Keratinocyte (primary cell): ENCODE data around the gene NXPE4. TPM values are rescaled to one million over a fixed set of nuclear protein-coding genes. Genes with fewer than 3 reads are reported as not detected.

Source experiments
- DNase-seq: peaks from one replicate; pipeline ENCODE4 v3.0.0-alpha.2; 2011; ENCODE audit warnings: low read depth, missing footprints, low spot score
- FAIRE-seq: peaks from 2 replicates; lab custom pipeline; 2011; peaks lifted over from hg19 to GRCh38; lab: Jason Lieb, UNC
- H2AFZ ChIP-seq: 2 replicates; pipeline ENCODE4 v1.6.0; 2012; ENCODE audit warnings: low read length, control low read depth, inconsistent platforms; ENCODE audit not compliant: control insufficient read depth
- H3K27ac ChIP-seq: 2 replicates; pipeline ENCODE4 v1.5.1; 2011; ENCODE audit warnings: low read length; ENCODE audit not compliant: control insufficient read depth, insufficient read depth
- H3K27me3 ChIP-seq: 3 replicates; pipeline ENCODE4 v1.6.0; 2011; ENCODE audit warnings: low read length; ENCODE audit not compliant: control insufficient read depth, insufficient read depth; ENCODE audit errors: extremely low read depth
- H3K36me3 ChIP-seq, 2 experiments: 2 replicates in 1 of 2; 3 replicates in 1 of 2; pipeline ENCODE4 v1.5.1; 2011; ENCODE audit warnings: low read length in 2 of 2, mild to moderate bottlenecking in 1 of 2; ENCODE audit not compliant: control insufficient read depth in 2 of 2, insufficient read depth in 2 of 2; ENCODE audit errors: extremely low read depth in 1 of 2
- H3K4me1 ChIP-seq: 3 replicates; pipeline ENCODE4 v1.5.1; 2011; ENCODE audit warnings: low read length; ENCODE audit not compliant: control insufficient read depth, insufficient read depth; ENCODE audit errors: extremely low read depth
- H3K4me2 ChIP-seq: 3 replicates; pipeline ENCODE4 v1.6.0; 2011; ENCODE audit warnings: low read depth, low read length; ENCODE audit not compliant: control insufficient read depth, insufficient read depth; ENCODE audit errors: extremely low read depth
- H3K4me3 ChIP-seq, 3 experiments: fragments of 200-600 bp in 1 of 3; sonication (generic) in 1 of 3; 2 replicates in 2 of 3; 3 replicates in 1 of 3; pipeline ENCODE4 v1.5.1; 2011 to 2016; ENCODE audit warnings: low read length in 3 of 3, mild to moderate bottlenecking in 3 of 3, control low read depth in 2 of 3, inconsistent platforms in 1 of 3, low read depth in 1 of 3, mixed read lengths in 1 of 3, mixed run types in 1 of 3, moderate library complexity in 1 of 3; ENCODE audit not compliant: control insufficient read depth in 2 of 3, insufficient read depth in 2 of 3; ENCODE audit errors: extremely low read depth in 1 of 3
- H3K79me2 ChIP-seq: 2 replicates; pipeline ENCODE4 v1.6.0; 2012; ENCODE audit warnings: low read length; ENCODE audit not compliant: control insufficient read depth, insufficient read depth
- H3K9ac ChIP-seq: 3 replicates; pipeline ENCODE4 v1.6.0; 2011; ENCODE audit warnings: low read length; ENCODE audit not compliant: control insufficient read depth, insufficient read depth; ENCODE audit errors: extremely low read depth
- H3K9me1 ChIP-seq: 3 replicates; pipeline ENCODE4 v1.6.0; 2011; ENCODE audit warnings: low read length; ENCODE audit not compliant: control insufficient read depth, insufficient read depth; ENCODE audit errors: extremely low read depth
- H3K9me3 ChIP-seq: 2 replicates; pipeline ENCODE4 v1.5.1; 2012; ENCODE audit warnings: low read depth, low read length; ENCODE audit not compliant: control insufficient read depth
- H4K20me1 ChIP-seq: 3 replicates; pipeline ENCODE4 v1.6.0; 2011; ENCODE audit warnings: low read length; ENCODE audit not compliant: control insufficient read depth, insufficient read depth; ENCODE audit errors: extremely low read depth
- CTCF ChIP-seq, 3 experiments: IDR thresholded peaks in 1 of 3; conservative IDR thresholded peaks in 1 of 3; optimal IDR thresholded peaks in 1 of 3; 2 replicates in 2 of 3; 3 replicates in 1 of 3; pipeline versions ENCODE3 to v1.5.1; 2011; ENCODE audit warnings: low read length in 3 of 3, mild to moderate bottlenecking in 3 of 3, moderate library complexity in 2 of 3, control low read depth in 1 of 3, inconsistent platforms in 1 of 3; ENCODE audit not compliant: insufficient read depth in 2 of 3; ENCODE audit errors: extremely low read depth in 1 of 3
- EZH2 ChIP-seq: IDR thresholded peaks from one replicate; pipeline ENCODE4 v1.6.1; 2012; ENCODE audit warnings: inconsistent platforms, mild to moderate bottlenecking, low read length, moderate library complexity
- dilution Hi-C: fragments of 300-500 bp; cut with MboI; formaldehyde crosslinking; loops from one replicate; pipeline ENCODE4 v1.7.0; 2020; ENCODE audit warnings: low sequenced_read_pairs; ENCODE audit not compliant: extremely low pct_ligation_motif_present
- polyA plus RNA-seq, 5 experiments: library from polyadenylated mRNA; depleted of rRNA in 3 of 5; stranded (reverse) in 3 of 5; stranded (forward) in 1 of 5; unstranded in 1 of 5; fragments of >200 nt; gene quantifications; 1 replicate in 1 of 5; 2 replicates in 3 of 5; 3 replicates in 1 of 5; pipeline versions ENCODE4 v1.2.1 to v1.2.3, GENCODE V29; 2011 to 2012; ENCODE audit warnings: missing spikeins in 2 of 5, low read depth in 1 of 5, low replicate concordance in 1 of 5

The NXPE4 gene
- polyA plus RNA-seq, 1 donor (not counting 4 experiments of a cell fraction or from before 2014, with no cell fraction given): not detected

- H3K9ac ChIP-seq: no peak overlapping the region
- dilution Hi-C loops: no loop called here
- H3K27me3 ChIP-seq: no peaks in the 10 kb centered on the region
- no peak overlapping the region for H3K4me3 ChIP-seq
- no peaks in the 10 kb centered on the region for H3K36me3 ChIP-seq
- TF ChIP-seq CTCF (optimal IDR thresholded peaks at IDR 0.05 in 1 of 3, IDR thresholded peaks at IDR 0.05 in 1 of 3, conservative IDR thresholded peaks at IDR 0.05 in 1 of 3; ENCODE audit: extremely low read depth in 1 of 3, insufficient read depth in 2 of 3, low read length in 3 of 3): no peak
- TF ChIP-seq EZH2: no peak
- H3K79me2 ChIP-seq: no peaks in the 10 kb centered on the region
- H4K20me1 ChIP-seq: no peaks in the 10 kb centered on the region
- DNase-seq (no peak), FAIRE-seq (no peak)
- H3K4me1 ChIP-seq: no peaks in the 10 kb centered on the region
- no peaks in the 10 kb centered on the region for H3K9me3 ChIP-seq
- no peak overlapping the region for H3K4me2 ChIP-seq
- H2AFZ ChIP-seq: no peak overlapping the region
- no peak overlapping the region for H3K27ac ChIP-seq
- H3K9me1 ChIP-seq: no peaks in the 10 kb centered on the region
These were observed 2.9 kb upstream of the NXPE4 start for GRCh38 chr11:114598461-114598860.

GRCh38 chr11:114596175-114596919 is 761 bp upstream of the NXPE4 start:
- no peak overlapping the region for H2AFZ ChIP-seq
- H3K79me2 ChIP-seq: no peaks in the 10 kb centered on the region
- DNase-seq (no peak), FAIRE-seq (no peak)
- H3K36me3 ChIP-seq: no peaks in the 10 kb centered on the region
- no peaks in the 10 kb centered on the region for H3K9me3 ChIP-seq
- H3K27ac ChIP-seq: no peak overlapping the region
- no peaks in the 10 kb centered on the region for H4K20me1 ChIP-seq
- dilution Hi-C loops: no loop called here
- H3K4me3 ChIP-seq: no peak overlapping the region
- no peak for TF ChIP-seq CTCF (optimal IDR thresholded peaks at IDR 0.05 in 1 of 3, IDR thresholded peaks at IDR 0.05 in 1 of 3, conservative IDR thresholded peaks at IDR 0.05 in 1 of 3; ENCODE audit: extremely low read depth in 1 of 3, insufficient read depth in 2 of 3, low read length in 3 of 3)
- H3K4me1 ChIP-seq: no peaks in the 10 kb centered on the region
- no peaks in the 10 kb centered on the region for H3K27me3 ChIP-seq
- no peak overlapping the region for H3K4me2 ChIP-seq
- no peaks in the 10 kb centered on the region for H3K9me1 ChIP-seq
- H3K9ac ChIP-seq: no peak overlapping the region
